ENCODE results near the gene ISM2.

- no peak for TF ChIP-seq CTCF (IDR thresholded peaks at IDR 0.05)
- no peak for TF ChIP-seq POLR2A (IDR thresholded peaks at IDR 0.05; ENCODE audit: low read length)
- TF ChIP-seq MAX (IDR thresholded peaks at IDR 0.05): no peak
- TF ChIP-seq EP300 (IDR thresholded peaks at IDR 0.05): no peak
- TF ChIP-seq RNF2 (IDR thresholded peaks at IDR 0.05; ENCODE audit: borderline replicate concordance, low read depth): no peak
Observed at GRCh38 chr14:77436042-77436441, 62.6 kb downstream of the ISM2 start.
